ENCODE data around the gene MALRD1.

- no peak for TF ChIP-seq SIX5 (IDR thresholded peaks at IDR 0.05; ENCODE audit: low read depth, low read length)
- TF ChIP-seq KDM5A (IDR thresholded peaks at IDR 0.05; ENCODE audit: low read length), result no peak
- TF ChIP-seq RFX5 (IDR thresholded peaks at IDR 0.05; ENCODE audit: borderline replicate concordance, low read depth, low read length), result no peak
- no peak for TF ChIP-seq EP300 (IDR thresholded peaks at IDR 0.05; ENCODE audit: borderline replicate concordance in 1 of 2, low read depth in 2 of 2, low read length in 2 of 2)
- no peak for TF ChIP-seq CTCF (IDR thresholded peaks at IDR 0.05; ENCODE audit: control extremely low read depth in 1 of 3, insufficient read depth in 1 of 3, low read depth in 1 of 3, low read length in 3 of 3)
- TF ChIP-seq EZH2 (IDR thresholded peaks at IDR 0.05; ENCODE audit: low read depth, low read length, severe bottlenecking), result no peak
- TF ChIP-seq SP1 (IDR thresholded peaks at IDR 0.05; ENCODE audit: low read depth, low read length), result no peak
- no peak for TF ChIP-seq CBX8 (IDR thresholded peaks at IDR 0.05; ENCODE audit: borderline replicate concordance, low read depth, low read length)
These were observed 207.7 kb downstream of the MALRD1 start for GRCh38 chr10:19256331-19256730.
